WERI-Rb-1 (cell line): ENCODE data around the gene CENPC.

Experiments
- DNase-seq: peaks from one replicate; pipeline ENCODE4 v3.0.0-alpha.2; 2020
- H3K27ac ChIP-seq: fragments of 250-450 bp; sonication (Bioruptor Pico); 2 replicates; pipeline ENCODE4 v1.5.1; 2020; ENCODE audit warnings: mild to moderate bottlenecking, moderate library complexity
- H3K27me3 ChIP-seq: fragments of 250-450 bp; sonication (Bioruptor Pico); 2 replicates; pipeline ENCODE4 v1.5.1; 2021; ENCODE audit warnings: mild to moderate bottlenecking, low read depth, moderate library complexity; ENCODE audit not compliant: insufficient read depth, severe bottlenecking
- H3K36me3 ChIP-seq: fragments of 250-450 bp; sonication (Bioruptor Pico); 2 replicates; pipeline ENCODE4 v1.5.1; 2020; ENCODE audit warnings: mild to moderate bottlenecking, moderate library complexity
- H3K4me3 ChIP-seq: 2 replicates; pipeline ENCODE4 v1.5.1; 2011; ENCODE audit warnings: low read depth, mild to moderate bottlenecking, control low read depth, low read length
- H3K9me3 ChIP-seq: fragments of 250-450 bp; sonication (Bioruptor Pico); 2 replicates; pipeline ENCODE4 v1.5.1; 2021; ENCODE audit warnings: mild to moderate bottlenecking, moderate library complexity; ENCODE audit not compliant: severe bottlenecking
- TF ChIP-seq, protein P1 (sequence below): IDR thresholded peaks from 2 replicates; pipeline ENCODE4 v1.5.1; 2011; ENCODE audit warnings: low read depth, mild to moderate bottlenecking, control low read depth, inconsistent platforms, low read length

The CENPC gene

DNA sequence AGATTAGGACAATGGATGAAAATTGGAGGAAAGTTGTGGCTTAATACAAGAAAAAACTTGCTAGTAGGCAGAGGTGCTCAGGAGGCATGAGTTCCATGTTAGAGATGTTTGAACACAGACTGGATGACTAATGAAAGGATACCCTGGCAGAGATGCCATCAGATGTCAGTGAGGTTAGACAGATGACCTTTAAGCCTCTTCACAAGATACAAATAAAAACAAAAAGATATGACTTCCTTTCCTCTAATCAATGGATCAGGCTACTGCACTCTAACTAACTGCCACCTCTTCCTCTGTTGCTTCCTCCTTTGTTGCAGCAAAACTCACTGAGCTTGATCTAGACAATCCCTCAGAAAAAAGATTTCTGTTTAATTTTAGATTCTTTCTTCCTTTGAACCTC lies 27.9 kb upstream of the CENPC start:
- H3K27me3 ChIP-seq = no peaks in the 10 kb centered on the region
- DNase-seq = no peak
- no peaks in the 10 kb centered on the region for H3K9me3 ChIP-seq
- H3K4me3 ChIP-seq = no peak overlapping the region
- no peak overlapping the region for H3K27ac ChIP-seq
- no peaks in the 10 kb centered on the region for H3K36me3 ChIP-seq
- TF ChIP-seq, protein P1, sequence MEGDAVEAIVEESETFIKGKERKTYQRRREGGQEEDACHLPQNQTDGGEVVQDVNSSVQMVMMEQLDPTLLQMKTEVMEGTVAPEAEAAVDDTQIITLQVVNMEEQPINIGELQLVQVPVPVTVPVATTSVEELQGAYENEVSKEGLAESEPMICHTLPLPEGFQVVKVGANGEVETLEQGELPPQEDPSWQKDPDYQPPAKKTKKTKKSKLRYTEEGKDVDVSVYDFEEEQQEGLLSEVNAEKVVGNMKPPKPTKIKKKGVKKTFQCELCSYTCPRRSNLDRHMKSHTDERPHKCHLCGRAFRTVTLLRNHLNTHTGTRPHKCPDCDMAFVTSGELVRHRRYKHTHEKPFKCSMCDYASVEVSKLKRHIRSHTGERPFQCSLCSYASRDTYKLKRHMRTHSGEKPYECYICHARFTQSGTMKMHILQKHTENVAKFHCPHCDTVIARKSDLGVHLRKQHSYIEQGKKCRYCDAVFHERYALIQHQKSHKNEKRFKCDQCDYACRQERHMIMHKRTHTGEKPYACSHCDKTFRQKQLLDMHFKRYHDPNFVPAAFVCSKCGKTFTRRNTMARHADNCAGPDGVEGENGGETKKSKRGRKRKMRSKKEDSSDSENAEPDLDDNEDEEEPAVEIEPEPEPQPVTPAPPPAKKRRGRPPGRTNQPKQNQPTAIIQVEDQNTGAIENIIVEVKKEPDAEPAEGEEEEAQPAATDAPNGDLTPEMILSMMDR = no peak

DNA sequence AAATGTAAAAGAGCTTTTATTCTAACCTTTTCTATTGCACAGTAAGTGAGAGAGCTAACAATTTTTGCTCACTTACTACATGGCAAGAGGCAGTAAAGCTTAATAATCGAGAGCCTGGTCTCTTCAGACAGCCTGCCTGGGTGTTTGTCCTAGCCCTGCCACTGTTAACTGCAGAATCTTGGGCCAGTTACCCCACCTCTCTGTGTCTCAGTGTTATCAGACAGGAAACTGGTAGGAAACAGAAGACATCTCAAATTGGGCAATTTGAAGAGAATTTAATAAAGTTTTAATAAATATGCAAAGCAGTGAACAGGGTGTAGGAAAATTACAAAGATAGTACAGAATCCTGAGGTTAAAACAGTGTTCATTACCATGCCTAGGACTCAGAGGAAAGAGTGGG lies 26.7 kb upstream of the CENPC start:
- no peak for DNase-seq
- no peaks in the 10 kb centered on the region for H3K27me3 ChIP-seq
- TF ChIP-seq, protein P1 = no peak
- H3K9me3 ChIP-seq = no peaks in the 10 kb centered on the region
- no peaks in the 10 kb centered on the region for H3K36me3 ChIP-seq
- H3K27ac ChIP-seq = no peak overlapping the region
- no peak overlapping the region for H3K4me3 ChIP-seq

DNA sequence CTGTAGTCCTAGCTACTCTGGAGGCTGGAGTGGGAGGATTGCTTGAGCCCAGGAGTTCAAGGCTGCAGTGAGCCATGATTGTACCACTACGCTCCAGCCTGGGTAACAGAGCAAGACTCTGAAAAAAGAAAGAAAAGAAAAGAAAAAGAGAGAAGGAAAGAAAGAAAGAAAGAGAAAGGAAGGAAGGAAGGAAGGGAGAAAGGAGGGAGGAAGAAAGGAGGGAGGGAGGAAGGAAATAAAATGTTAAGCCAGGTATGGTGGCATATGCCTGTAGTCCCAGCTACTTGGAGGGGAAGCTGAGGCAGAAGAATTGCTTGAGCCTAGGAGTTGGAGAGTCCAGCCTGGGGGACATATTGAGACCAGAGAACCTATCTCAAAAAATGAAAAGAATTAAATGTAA lies 25.2 kb upstream of the CENPC start:
- no peaks in the 10 kb centered on the region for H3K9me3 ChIP-seq
- H3K27me3 ChIP-seq = no peaks in the 10 kb centered on the region
- H3K27ac ChIP-seq = no peak overlapping the region
- no peak overlapping the region for H3K4me3 ChIP-seq
- H3K36me3 ChIP-seq = no peaks in the 10 kb centered on the region
- no peak for DNase-seq
- TF ChIP-seq, protein P1 = no peak

DNA sequence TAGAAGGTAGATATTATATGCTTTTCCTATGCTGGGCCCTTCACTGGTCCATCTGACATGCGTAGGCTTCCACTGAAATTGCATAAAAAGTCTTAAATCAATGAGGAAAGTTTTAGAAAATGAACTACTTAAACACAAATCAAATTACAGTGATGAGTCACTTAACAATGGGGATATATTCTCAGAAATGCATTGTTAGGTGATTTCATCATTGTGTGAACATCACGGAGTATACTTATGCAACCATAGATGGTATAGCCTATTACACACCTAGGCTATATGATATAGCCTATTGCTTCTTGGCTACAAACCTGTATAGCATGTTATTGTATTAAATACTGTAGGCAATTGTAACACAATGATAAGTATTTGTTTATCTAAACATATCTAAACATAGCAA lies 23.5 kb upstream of the CENPC start:
- Histone ChIP-seq H3K4me3 (no peak overlapping the region), H3K27ac (no peak overlapping the region), H3K36me3 (no peaks in the 10 kb centered on the region), H3K27me3 (no peaks in the 10 kb centered on the region), H3K9me3 (no peaks in the 10 kb centered on the region)
- TF ChIP-seq, protein P1 = no peak
- DNase-seq = no peak

DNA sequence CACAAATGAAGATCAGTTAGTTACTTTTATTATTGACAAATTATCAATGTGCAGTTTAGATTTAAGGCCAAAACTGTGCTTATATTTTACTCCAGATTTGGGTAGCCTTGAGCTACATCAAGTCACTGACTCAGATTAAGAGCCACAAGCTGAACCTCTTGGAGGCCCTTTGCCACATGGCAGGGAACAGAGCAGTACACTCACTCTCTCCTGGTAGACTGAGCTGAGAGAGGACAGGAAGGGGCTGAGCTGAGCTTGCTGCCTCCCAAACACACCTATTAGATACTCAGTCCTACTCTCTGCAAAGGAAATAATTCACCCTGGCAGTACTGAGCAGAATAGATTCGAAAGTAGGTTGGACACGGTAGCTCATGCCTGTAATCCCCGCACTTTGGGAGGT lies 21.0 kb upstream of the CENPC start:
- no peak for DNase-seq
- Histone ChIP-seq H3K9me3 (no peaks in the 10 kb centered on the region), H3K4me3 (no peak overlapping the region), H3K36me3 (no peaks in the 10 kb centered on the region), H3K27me3 (no peaks in the 10 kb centered on the region), H3K27ac (no peak overlapping the region)
- TF ChIP-seq, protein P1 = no peak

DNA sequence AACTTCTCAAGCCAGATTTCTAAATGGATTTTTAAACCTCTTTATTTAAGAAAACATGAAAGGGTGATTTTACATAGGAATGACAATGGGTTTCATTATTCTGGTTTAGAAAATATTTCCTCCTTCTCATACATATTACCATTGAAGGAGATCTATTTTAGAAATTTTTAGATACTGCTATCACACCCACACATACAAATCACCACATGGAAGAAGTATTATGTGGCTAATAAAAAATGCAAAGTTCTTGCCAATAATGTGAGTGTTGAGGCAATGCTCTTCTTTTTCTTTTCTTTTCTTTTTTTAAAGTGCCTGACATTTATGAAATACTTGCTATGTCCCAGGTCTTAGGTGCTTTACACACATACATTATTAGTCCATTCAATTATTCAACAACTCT lies 20.0 kb upstream of the CENPC start:
- DNase-seq = no peak
- Histone ChIP-seq H3K36me3 (no peaks in the 10 kb centered on the region), H3K9me3 (no peaks in the 10 kb centered on the region), H3K4me3 (no peak overlapping the region), H3K27me3 (no peaks in the 10 kb centered on the region), H3K27ac (no peak overlapping the region)
- TF ChIP-seq, protein P1 = no peak
